Neural progenitor cell (in vitro differentiated cells): ENCODE results near the gene MX2.

Source experiments
- EZH2 ChIP-seq: fragments of 200-600 bp; sonication (generic); IDR thresholded peaks from 2 replicates; pipeline ENCODE4 v1.6.1; 2017; ENCODE audit warnings: antibody characterized with exemption, mild to moderate bottlenecking, moderate library complexity
- EZH2phosphoT487 ChIP-seq: fragments of 200-600 bp; sonication (generic); IDR thresholded peaks from 2 replicates; pipeline ENCODE4 v1.6.1; 2017; ENCODE audit warnings: antibody characterized with exemption
- TF ChIP-seq, protein P1 (sequence below): fragments of 200-600 bp; sonication (generic); IDR thresholded peaks from 2 replicates; pipeline ENCODE4 v1.5.1; 2017; ENCODE audit warnings: antibody characterized with exemption, mild to moderate bottlenecking

DNA sequence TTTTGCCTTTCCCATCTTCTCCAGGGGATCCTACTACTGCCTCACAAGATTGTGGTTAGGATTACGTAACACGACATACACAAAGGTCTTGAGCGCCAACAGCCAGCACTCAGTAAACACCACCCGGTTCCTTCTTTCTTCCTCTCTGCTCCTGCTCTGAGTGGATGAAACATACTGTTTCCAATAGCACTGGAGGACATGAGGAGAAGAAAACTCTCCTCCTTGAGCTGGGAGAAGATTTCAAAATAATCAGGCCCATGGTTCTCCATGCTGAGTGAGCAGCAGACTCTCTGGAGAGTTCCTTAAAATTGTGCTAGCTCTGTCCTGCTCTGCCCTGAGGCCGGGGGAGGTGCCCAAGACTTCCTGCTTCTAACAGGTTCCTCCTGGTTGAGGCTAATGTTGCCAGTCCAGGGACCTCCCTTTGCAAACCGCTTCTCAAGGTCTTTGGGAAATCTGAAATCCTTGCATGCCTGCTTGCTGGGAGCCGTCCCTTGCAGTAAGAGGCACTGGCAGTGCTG, 34.8 kb downstream of the MX2 start:
- TF ChIP-seq, protein P1, sequence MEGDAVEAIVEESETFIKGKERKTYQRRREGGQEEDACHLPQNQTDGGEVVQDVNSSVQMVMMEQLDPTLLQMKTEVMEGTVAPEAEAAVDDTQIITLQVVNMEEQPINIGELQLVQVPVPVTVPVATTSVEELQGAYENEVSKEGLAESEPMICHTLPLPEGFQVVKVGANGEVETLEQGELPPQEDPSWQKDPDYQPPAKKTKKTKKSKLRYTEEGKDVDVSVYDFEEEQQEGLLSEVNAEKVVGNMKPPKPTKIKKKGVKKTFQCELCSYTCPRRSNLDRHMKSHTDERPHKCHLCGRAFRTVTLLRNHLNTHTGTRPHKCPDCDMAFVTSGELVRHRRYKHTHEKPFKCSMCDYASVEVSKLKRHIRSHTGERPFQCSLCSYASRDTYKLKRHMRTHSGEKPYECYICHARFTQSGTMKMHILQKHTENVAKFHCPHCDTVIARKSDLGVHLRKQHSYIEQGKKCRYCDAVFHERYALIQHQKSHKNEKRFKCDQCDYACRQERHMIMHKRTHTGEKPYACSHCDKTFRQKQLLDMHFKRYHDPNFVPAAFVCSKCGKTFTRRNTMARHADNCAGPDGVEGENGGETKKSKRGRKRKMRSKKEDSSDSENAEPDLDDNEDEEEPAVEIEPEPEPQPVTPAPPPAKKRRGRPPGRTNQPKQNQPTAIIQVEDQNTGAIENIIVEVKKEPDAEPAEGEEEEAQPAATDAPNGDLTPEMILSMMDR, result no peak
- TF ChIP-seq EZH2 (no peak), EZH2phosphoT487 (no peak)
